Neutrophil (primary cell): ENCODE data around the gene SPECC1L.
"Not testable (repeated sequence)": the region's sequence is repeated elsewhere in the genome, so short reads cannot be mapped to it uniquely, and the experiment has no call there.

Experiments
- H3K27ac ChIP-seq: fragments of 200-600 bp; sonication (generic); 2 replicates; pipeline ENCODE4 v1.5.1; 2016; ENCODE audit warnings: mild to moderate bottlenecking, moderate library complexity
- H3K27me3 ChIP-seq: fragments of 200-600 bp; sonication (generic); 2 replicates; pipeline ENCODE4 v1.6.0; 2016; ENCODE audit warnings: mild to moderate bottlenecking
- H3K36me3 ChIP-seq: fragments of 200-600 bp; sonication (generic); 2 replicates; pipeline ENCODE4 v1.5.1; 2017
- H3K4me1 ChIP-seq, 2 experiments: fragments of 200-600 bp in 1 of 2; sonication (generic) in 1 of 2; 1 replicate in 1 of 2; 2 replicates in 1 of 2; pipeline versions ENCODE4 v1.5.1 to v1.6.1; 2013 to 2016; ENCODE audit warnings: low read depth in 1 of 2, low read length in 1 of 2, mild to moderate bottlenecking in 1 of 2, moderate library complexity in 1 of 2; ENCODE audit not compliant: control insufficient read depth in 1 of 2, insufficient read depth in 1 of 2
- H3K4me3 ChIP-seq, 2 experiments: fragments of 200-600 bp in 1 of 2; sonication (generic) in 1 of 2; 1 replicate in 1 of 2; 2 replicates in 1 of 2; pipeline ENCODE4 v1.5.1; 2013 to 2016; ENCODE audit warnings: low read depth in 1 of 2, low read length in 1 of 2, mild to moderate bottlenecking in 1 of 2, moderate library complexity in 1 of 2
- H3K9me3 ChIP-seq: fragments of 200-600 bp; sonication (generic); 2 replicates; pipeline ENCODE4 v1.5.1; 2016
- TF ChIP-seq, protein P1 (sequence below): fragments of 200-600 bp; sonication (generic); IDR thresholded peaks from 2 replicates; pipeline ENCODE4 v1.5.1; 2016; ENCODE audit warnings: antibody characterized with exemption

Gene SPECC1L

DNA sequence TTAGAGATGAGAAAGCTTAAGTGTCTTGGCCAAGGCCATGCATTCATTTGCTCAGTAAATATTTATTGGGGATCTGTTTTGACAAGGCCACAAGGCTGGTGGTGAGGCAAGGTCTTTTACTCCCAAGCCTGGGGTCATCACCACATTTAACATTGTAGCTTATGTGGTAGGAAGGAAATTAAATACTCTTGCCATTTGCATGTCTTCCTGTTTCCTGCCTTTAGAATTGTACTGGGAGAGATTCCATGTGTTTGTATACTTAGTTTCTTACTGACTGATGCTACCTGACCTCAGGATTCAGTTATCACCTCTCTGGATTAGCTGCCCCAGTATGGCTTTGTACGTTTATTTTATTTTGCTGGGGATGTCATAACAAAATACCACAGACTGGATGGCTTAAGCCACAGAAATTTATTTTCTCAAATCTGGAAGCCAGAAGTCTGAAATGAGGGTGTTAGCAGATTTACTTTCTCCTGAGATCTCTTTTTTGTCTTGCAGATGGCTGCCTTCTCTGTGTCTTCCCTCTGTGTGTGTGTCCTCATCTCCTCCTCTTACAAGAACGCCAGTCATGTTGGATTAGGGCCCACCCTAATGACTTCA, 44.8 kb downstream of the SPECC1L start:
- Histone ChIP-seq H3K9me3 (no peaks in the 10 kb centered on the region), H3K36me3 (peaks cover 44% of the 10 kb centered on the region), H3K4me3 (no peak overlapping the region), H3K27ac (no peak overlapping the region), H3K27me3 (no peaks in the 10 kb centered on the region), H3K4me1 (no peaks in the 10 kb centered on the region)
- TF ChIP-seq, protein P1, sequence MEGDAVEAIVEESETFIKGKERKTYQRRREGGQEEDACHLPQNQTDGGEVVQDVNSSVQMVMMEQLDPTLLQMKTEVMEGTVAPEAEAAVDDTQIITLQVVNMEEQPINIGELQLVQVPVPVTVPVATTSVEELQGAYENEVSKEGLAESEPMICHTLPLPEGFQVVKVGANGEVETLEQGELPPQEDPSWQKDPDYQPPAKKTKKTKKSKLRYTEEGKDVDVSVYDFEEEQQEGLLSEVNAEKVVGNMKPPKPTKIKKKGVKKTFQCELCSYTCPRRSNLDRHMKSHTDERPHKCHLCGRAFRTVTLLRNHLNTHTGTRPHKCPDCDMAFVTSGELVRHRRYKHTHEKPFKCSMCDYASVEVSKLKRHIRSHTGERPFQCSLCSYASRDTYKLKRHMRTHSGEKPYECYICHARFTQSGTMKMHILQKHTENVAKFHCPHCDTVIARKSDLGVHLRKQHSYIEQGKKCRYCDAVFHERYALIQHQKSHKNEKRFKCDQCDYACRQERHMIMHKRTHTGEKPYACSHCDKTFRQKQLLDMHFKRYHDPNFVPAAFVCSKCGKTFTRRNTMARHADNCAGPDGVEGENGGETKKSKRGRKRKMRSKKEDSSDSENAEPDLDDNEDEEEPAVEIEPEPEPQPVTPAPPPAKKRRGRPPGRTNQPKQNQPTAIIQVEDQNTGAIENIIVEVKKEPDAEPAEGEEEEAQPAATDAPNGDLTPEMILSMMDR = no peak

DNA sequence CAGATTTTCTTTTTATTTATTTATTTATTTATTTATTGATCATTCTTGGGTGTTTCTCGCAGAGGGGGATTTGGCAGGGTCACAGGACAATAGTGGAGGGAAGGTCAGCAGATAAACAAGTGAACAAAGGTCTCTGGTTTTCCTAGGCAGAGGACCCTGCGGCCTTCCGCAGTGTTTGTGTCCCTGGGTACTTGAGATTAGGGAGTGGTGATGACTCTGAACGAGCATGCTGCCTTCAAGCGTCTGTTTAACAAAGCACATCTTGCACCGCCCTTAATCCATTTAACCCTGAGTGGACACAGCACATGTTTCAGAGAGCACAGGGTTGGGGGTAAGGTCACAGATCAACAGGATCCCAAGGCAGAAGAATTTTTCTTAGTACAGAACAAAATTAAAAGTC, 45.6 kb downstream of the SPECC1L start:
- H3K27me3 ChIP-seq, H3K4me3 ChIP-seq, H3K27ac ChIP-seq, H3K9me3 ChIP-seq, H3K4me1 ChIP-seq: not testable (repeated sequence)
- H3K36me3 ChIP-seq = peaks cover 51% of the 10 kb centered on the region

DNA sequence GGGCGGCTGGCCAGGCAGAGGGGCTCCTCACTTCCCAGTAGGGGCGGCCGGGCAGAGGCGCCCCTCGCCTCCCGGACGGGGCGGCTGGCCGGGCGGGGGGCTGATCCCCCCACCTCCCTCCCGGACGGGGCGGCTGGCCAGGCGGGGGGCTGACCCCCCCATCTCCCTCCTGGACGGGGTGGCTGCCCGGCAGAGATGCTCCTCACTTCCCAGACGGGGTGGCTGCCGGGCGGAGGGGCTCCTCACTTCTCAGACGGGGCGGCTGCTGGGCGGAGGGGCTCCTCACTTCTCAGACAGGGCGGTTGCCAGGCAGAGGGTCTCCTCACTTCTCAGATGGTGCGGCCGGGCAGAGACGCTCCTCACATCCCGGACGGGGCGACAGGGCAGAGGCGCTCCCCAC, 46.9 kb downstream of the SPECC1L start:
- H3K27ac ChIP-seq, H3K4me1 ChIP-seq, H3K9me3 ChIP-seq, H3K4me3 ChIP-seq, H3K27me3 ChIP-seq: not testable (repeated sequence)
- H3K36me3 ChIP-seq = peaks cover 59% of the 10 kb centered on the region

DNA sequence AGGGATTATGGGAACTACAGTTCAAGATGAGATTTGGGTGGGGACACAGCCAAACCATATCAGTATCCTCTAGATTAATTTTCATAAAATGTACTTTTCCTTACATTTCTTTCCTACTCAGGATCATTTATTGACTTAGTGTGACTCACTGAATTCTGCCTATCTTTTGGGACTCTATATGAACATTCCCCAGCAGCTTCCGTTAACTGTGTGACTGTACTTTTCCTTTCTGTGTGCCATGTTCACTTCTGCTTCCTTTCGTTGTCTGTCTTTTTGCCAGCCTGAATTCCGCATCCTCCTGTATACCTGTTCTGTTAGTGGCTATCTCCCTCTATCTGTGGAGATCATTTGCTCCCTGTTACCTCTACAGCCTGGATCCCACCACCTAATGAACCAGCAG, 48.8 kb downstream of the SPECC1L start:
- H3K9me3 ChIP-seq = no peaks in the 10 kb centered on the region
- no peak overlapping the region for H3K27ac ChIP-seq
- H3K27me3 ChIP-seq = no peaks in the 10 kb centered on the region
- TF ChIP-seq, protein P1 = no peak
- H3K36me3 ChIP-seq = peaks cover 59% of the 10 kb centered on the region
- no peaks in the 10 kb centered on the region for H3K4me1 ChIP-seq
- H3K4me3 ChIP-seq = no peak overlapping the region

DNA sequence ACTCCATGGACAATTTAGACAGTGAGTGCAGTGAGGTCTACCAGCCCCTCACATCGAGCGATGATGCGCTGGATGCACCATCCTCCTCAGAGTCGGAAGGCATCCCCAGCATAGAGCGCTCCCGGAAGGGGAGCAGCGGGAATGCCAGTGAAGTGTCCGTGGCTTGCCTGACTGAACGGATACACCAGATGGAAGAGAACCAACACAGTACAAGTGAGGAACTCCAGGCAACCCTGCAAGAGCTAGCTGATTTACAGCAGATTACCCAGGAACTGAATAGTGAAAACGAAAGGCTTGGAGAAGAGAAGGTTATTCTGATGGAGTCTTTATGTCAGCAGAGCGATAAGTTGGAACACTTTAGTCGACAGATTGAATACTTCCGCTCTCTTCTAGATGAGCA, 51.4 kb downstream of the SPECC1L start:
- peaks cover 47% of the 10 kb centered on the region for H3K36me3 ChIP-seq
- no peak overlapping the region for H3K4me3 ChIP-seq
- TF ChIP-seq, protein P1 = no peak
- H3K27ac ChIP-seq = no peak overlapping the region
- H3K4me1 ChIP-seq = peaks cover 3 to 8% of the 10 kb centered on the region in 2 experiments
- H3K27me3 ChIP-seq = no peaks in the 10 kb centered on the region
- no peaks in the 10 kb centered on the region for H3K9me3 ChIP-seq

DNA sequence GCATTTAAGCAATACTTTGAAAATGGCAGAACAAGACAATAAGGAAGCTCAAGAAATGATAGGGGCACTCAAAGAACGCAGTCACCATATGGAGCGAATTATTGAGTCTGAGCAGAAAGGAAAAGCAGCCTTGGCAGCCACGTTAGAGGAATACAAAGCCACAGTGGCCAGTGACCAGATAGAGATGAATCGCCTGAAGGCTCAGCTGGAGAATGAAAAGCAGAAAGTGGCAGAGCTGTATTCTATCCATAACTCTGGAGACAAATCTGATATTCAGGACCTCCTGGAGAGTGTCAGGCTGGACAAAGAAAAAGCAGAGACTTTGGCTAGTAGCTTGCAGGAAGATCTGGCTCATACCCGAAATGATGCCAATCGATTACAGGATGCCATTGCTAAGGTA, 51.9 kb downstream of the SPECC1L start:
- Histone ChIP-seq H3K4me3 (no peak overlapping the region), H3K9me3 (no peaks in the 10 kb centered on the region), H3K27me3 (no peaks in the 10 kb centered on the region), H3K36me3 (peaks cover 47% of the 10 kb centered on the region), H3K27ac (no peak overlapping the region), H3K4me1 (peaks cover 3 to 8% of the 10 kb centered on the region in 2 experiments)
- TF ChIP-seq, protein P1 = no peak

DNA sequence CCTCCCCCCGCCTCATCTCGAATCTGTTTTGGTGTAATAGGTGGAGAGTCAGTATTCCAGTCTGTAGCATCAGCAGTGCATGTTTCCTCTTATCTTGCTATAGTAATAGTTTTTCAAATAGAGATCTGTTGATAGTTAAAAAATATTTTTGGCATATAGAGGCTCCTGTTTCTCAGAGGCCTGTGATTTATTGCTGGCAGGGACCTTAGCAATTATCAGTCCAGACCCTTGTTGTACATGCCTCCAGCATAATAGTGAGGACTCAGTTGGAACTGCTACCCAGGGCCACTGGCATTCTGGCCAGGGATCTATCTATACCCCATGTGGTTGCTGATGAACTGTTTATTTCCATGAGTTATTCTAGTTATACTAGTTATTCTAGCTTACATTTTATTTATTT, 52.6 kb downstream of the SPECC1L start:
- no peaks in the 10 kb centered on the region for H3K9me3 ChIP-seq
- peaks cover 3 to 8% of the 10 kb centered on the region in 2 experiments for H3K4me1 ChIP-seq
- no peak overlapping the region for H3K27ac ChIP-seq
- peaks cover 47% of the 10 kb centered on the region for H3K36me3 ChIP-seq
- no peak overlapping the region for H3K4me3 ChIP-seq
- TF ChIP-seq, protein P1 = no peak
- no peaks in the 10 kb centered on the region for H3K27me3 ChIP-seq
